Measurements from ENCODE around the gene NEUROG1. TPM values are rescaled to one million over a fixed set of nuclear protein-coding genes. Genes with fewer than 3 reads are reported as not detected.

Gene NEUROG1
- total and polyA plus RNA-seq, 2 experiments from 2014 or later, result 0.16 TPM; not detected in 1

DNA sequence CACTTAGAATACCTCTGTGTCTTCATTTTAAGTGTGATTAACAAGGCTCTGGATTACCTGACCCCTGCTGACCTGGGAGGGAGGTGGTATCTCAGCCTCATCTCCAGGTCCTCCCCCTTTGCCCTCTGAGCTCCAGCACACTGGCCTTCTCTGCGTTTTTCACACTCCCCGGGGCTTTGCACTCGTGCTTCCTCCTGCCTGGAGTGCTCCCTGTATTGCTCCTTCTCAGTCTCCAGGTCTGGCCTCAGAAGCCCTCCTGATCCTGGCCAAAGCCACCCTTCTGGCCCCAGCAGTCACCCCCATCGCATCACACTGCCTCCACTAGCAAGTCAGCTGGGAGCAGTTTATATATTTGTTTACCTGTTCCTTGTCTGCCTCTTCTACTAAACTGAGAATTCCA is 13.6 kb upstream of the NEUROG1 start (continued):
- TF ChIP-seq, protein P1, sequence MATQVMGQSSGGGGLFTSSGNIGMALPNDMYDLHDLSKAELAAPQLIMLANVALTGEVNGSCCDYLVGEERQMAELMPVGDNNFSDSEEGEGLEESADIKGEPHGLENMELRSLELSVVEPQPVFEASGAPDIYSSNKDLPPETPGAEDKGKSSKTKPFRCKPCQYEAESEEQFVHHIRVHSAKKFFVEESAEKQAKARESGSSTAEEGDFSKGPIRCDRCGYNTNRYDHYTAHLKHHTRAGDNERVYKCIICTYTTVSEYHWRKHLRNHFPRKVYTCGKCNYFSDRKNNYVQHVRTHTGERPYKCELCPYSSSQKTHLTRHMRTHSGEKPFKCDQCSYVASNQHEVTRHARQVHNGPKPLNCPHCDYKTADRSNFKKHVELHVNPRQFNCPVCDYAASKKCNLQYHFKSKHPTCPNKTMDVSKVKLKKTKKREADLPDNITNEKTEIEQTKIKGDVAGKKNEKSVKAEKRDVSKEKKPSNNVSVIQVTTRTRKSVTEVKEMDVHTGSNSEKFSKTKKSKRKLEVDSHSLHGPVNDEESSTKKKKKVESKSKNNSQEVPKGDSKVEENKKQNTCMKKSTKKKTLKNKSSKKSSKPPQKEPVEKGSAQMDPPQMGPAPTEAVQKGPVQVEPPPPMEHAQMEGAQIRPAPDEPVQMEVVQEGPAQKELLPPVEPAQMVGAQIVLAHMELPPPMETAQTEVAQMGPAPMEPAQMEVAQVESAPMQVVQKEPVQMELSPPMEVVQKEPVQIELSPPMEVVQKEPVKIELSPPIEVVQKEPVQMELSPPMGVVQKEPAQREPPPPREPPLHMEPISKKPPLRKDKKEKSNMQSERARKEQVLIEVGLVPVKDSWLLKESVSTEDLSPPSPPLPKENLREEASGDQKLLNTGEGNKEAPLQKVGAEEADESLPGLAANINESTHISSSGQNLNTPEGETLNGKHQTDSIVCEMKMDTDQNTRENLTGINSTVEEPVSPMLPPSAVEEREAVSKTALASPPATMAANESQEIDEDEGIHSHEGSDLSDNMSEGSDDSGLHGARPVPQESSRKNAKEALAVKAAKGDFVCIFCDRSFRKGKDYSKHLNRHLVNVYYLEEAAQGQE (IDR thresholded peaks at IDR 0.05; ENCODE audit: unreplicated experiment), result no peak
- no peak for TF ChIP-seq ZNF331 (CRISPR knock-in tag; IDR thresholded peaks at IDR 0.05; ENCODE audit: low read depth)
- TF ChIP-seq, protein P2, sequence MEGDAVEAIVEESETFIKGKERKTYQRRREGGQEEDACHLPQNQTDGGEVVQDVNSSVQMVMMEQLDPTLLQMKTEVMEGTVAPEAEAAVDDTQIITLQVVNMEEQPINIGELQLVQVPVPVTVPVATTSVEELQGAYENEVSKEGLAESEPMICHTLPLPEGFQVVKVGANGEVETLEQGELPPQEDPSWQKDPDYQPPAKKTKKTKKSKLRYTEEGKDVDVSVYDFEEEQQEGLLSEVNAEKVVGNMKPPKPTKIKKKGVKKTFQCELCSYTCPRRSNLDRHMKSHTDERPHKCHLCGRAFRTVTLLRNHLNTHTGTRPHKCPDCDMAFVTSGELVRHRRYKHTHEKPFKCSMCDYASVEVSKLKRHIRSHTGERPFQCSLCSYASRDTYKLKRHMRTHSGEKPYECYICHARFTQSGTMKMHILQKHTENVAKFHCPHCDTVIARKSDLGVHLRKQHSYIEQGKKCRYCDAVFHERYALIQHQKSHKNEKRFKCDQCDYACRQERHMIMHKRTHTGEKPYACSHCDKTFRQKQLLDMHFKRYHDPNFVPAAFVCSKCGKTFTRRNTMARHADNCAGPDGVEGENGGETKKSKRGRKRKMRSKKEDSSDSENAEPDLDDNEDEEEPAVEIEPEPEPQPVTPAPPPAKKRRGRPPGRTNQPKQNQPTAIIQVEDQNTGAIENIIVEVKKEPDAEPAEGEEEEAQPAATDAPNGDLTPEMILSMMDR (conservative IDR thresholded peaks at IDR 0.05; ENCODE audit: low read depth in 2 of 2), result no peak
- no peak for TF ChIP-seq EZH2phosphoT487 (IDR thresholded peaks at IDR 0.05; ENCODE audit: unreplicated experiment)

DNA sequence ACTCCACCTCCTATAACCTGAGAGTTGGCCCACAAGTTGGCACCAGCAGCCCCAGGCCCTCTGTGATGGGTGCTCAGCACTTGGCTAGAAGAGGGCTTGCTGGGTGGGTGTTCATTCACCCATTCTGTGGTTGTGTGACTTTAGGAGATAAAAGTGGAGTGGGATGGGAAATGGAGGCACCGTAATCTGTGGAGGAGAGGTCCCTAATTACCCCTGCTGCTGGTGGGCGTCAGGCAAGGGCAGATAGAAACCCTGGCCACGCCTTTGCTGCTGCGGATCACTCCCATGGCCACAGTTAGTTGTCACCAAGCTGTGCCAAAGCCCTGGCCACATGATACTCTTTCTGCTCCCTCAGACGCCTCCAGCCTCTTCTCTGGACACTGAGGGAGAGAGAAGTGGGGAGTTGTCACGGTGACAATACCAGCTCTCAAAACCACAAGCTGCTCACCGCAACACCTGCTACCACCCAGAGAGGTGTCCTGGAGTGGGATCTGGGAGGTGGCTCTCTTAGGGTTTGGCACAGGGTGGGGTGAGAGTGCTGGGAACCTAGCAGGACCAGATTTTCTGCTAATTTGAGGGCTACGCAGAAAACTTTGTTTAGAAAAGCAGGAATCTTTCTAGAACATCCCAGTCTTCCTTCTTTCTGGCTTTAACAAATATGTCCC is 12.0 kb upstream of the NEUROG1 start:
- ATAC-seq (no peak), DNase-seq (ENCODE audit: low spot score) (no peak)
- H3K27ac Mint-ChIP-seq, result no peak overlapping the region
- Histone ChIP-seq H3K4me1 (ENCODE audit: insufficient read depth) (peaks cover 35% of the 10 kb centered on the region), H4K20me1 (replicated peaks; ENCODE audit: insufficient read depth) (peaks cover 16% of the 10 kb centered on the region), H3K4me2 (no peak overlapping the region), H2AFZ (no peak overlapping the region), H3K27me3 (ENCODE audit: insufficient read depth) (peaks cover 99% of the 10 kb centered on the region), H3K9me2 (ENCODE audit: insufficient read depth) (no peaks in the 10 kb centered on the region), H3F3A (replicated peaks; ENCODE audit: low read depth) (peaks cover 4% of the 10 kb centered on the region; the same call in 1 of the 2 replicates), H3K79me2 (replicated peaks; ENCODE audit: insufficient read depth) (no peaks in the 10 kb centered on the region), H3K4me3 (no peak overlapping the region), H3K27ac (ENCODE audit: low read depth) (no peak overlapping the region), H3K36me3 (ENCODE audit: insufficient read depth) (no peaks in the 10 kb centered on the region)
- H3K27me3 Mint-ChIP-seq (ENCODE audit: insufficient read depth, low read depth, poor library complexity), result peaks cover 91% of the 10 kb centered on the region
- H3K9me3 Mint-ChIP-seq, result no peaks in the 10 kb centered on the region
- H3K4me3 Mint-ChIP-seq, result no peak overlapping the region
- no peak for TF ChIP-seq ZNF114 (CRISPR knock-in tag; IDR thresholded peaks at IDR 0.05)
- TF ChIP-seq CREB1 (CRISPR knock-in tag; IDR thresholded peaks at IDR 0.05; ENCODE audit: low read depth), result no peak
- no peak for TF ChIP-seq NANOG (IDR thresholded peaks at IDR 0.05; ENCODE audit: borderline replicate concordance)
- no peak for TF ChIP-seq JUNB (IDR thresholded peaks at IDR 0.05; ENCODE audit: unreplicated experiment)
- TF ChIP-seq STAT1 (IDR thresholded peaks at IDR 0.05; ENCODE audit: unreplicated experiment), result no peak
- no peaks in the 10 kb centered on the region for H3K36me3 Mint-ChIP-seq (ENCODE audit: low read depth)
- peaks cover 29% of the 10 kb centered on the region for H3K4me1 Mint-ChIP-seq
